Endothelial cell of umbilical vein (primary cell): Measurements from ENCODE around the gene CTSL. TPM values are rescaled to one million over a fixed set of nuclear protein-coding genes. Genes with fewer than 3 reads are reported as not detected.

Experiments used
- BruUV-seq: library from RNA; stranded (reverse); fragments of 400-500 nt; replicated peaks from 2 replicates; lab custom pipeline; 2021; lab: Mats Ljungman, UMichigan
- CTCF ChIA-PET: fragments of 300-600, 350-600 bp; sonication (Branson Sonifier 250); formaldehyde crosslinking; loops from one replicate; lab custom pipeline; 2021; ENCODE audit warnings: antibody characterized with exemption, inconsistent platforms; lab: Charles Lee
- POLR2A ChIA-PET: fragments of 300-600, 350-600 bp; sonication (Branson Sonifier 250); formaldehyde crosslinking; loops from one replicate; lab custom pipeline; 2021; ENCODE audit warnings: antibody characterized with exemption, inconsistent platforms; lab: Charles Lee
- DNase-seq: peaks from one replicate; pipeline ENCODE4 v3.0.0-alpha.2; 2011; ENCODE audit warnings: low read depth, low spot score
- FAIRE-seq: peaks from 2 replicates; lab custom pipeline; 2011; peaks lifted over from hg19 to GRCh38; lab: Jason Lieb, UNC
- H2AFZ ChIP-seq: 2 replicates; pipeline ENCODE4 v1.6.0; 2012; ENCODE audit warnings: low read depth, low read length, control low read depth, inconsistent platforms
- H3K27ac ChIP-seq: 2 replicates; pipeline ENCODE4 v1.5.1; 2011; ENCODE audit warnings: low read depth, mild to moderate bottlenecking, control low read depth, low read length, moderate library complexity; ENCODE audit not compliant: insufficient read depth
- H3K27me3 ChIP-seq, 2 experiments: 2 replicates each; pipeline versions ENCODE4 v1.6.0 to v1.6.1; 2011; ENCODE audit warnings: low read length in 2 of 2, mixed read lengths in 1 of 2; ENCODE audit not compliant: control insufficient read depth in 2 of 2, insufficient read depth in 2 of 2
- H3K36me3 ChIP-seq, 2 experiments: 2 replicates in 1 of 2; 3 replicates in 1 of 2; pipeline ENCODE4 v1.5.1; 2011; ENCODE audit warnings: low read length in 2 of 2, mild to moderate bottlenecking in 1 of 2, moderate library complexity in 1 of 2; ENCODE audit not compliant: control insufficient read depth in 2 of 2, insufficient read depth in 2 of 2; ENCODE audit errors: extremely low read depth in 1 of 2
- H3K4me1 ChIP-seq: 3 replicates; pipeline ENCODE4 v1.5.1; 2011; ENCODE audit warnings: mild to moderate bottlenecking, low read length; ENCODE audit not compliant: control insufficient read depth, insufficient read depth; ENCODE audit errors: extremely low read depth
- H3K4me2 ChIP-seq: 2 replicates; pipeline ENCODE4 v1.6.1; 2011; ENCODE audit warnings: low read length, control low read depth, mixed read lengths; ENCODE audit not compliant: insufficient read depth
- H3K4me3 ChIP-seq, 3 experiments: fragments of 200-600 bp in 1 of 3; sonication (generic), shearing (Covaris generic) in 1 of 3; replicated peaks in 1 of 3; 2 replicates each; pipeline ENCODE4 v1.5.1; 2011 to 2016; ENCODE audit warnings: control low read depth in 3 of 3, low read length in 3 of 3, mild to moderate bottlenecking in 2 of 3, inconsistent platforms in 1 of 3, low read depth in 1 of 3, moderate library complexity in 1 of 3; ENCODE audit not compliant: insufficient read depth in 1 of 3
- H3K79me2 ChIP-seq: 2 replicates; pipeline ENCODE4 v1.6.0; 2012; ENCODE audit warnings: low read length, inconsistent platforms; ENCODE audit not compliant: control insufficient read depth, insufficient read depth
- H3K9ac ChIP-seq: replicated peaks from 2 replicates; pipeline ENCODE3; 2011; ENCODE audit warnings: low read length, control low read depth; ENCODE audit not compliant: insufficient read depth; ENCODE audit errors: extremely low read depth
- H3K9me1 ChIP-seq: replicated peaks from 3 replicates; pipeline ENCODE4 v1.6.0; 2011; ENCODE audit warnings: mild to moderate bottlenecking, low read length; ENCODE audit not compliant: control insufficient read depth, insufficient read depth; ENCODE audit errors: extremely low read depth
- H3K9me3 ChIP-seq: replicated peaks from 2 replicates; pipeline ENCODE4 v1.5.1; 2012; ENCODE audit warnings: low read length, inconsistent platforms; ENCODE audit not compliant: control insufficient read depth, insufficient read depth
- H4K20me1 ChIP-seq: replicated peaks from 2 replicates; pipeline ENCODE3; 2011; ENCODE audit warnings: mild to moderate bottlenecking, low read length; ENCODE audit not compliant: control insufficient read depth, insufficient read depth; ENCODE audit errors: extremely low read depth
- EZH2 ChIP-seq: IDR thresholded peaks from 2 replicates; pipeline ENCODE4 v1.6.1; 2012; ENCODE audit warnings: borderline replicate concordance, low read depth, mild to moderate bottlenecking, moderate library complexity, low read length, inconsistent platforms; ENCODE audit not compliant: severe bottlenecking
- FOS ChIP-seq: IDR thresholded peaks from 2 replicates; pipeline ENCODE4 v1.6.1; 2011; ENCODE audit warnings: mild to moderate bottlenecking, low read length, moderate library complexity, borderline replicate concordance; ENCODE audit not compliant: insufficient read depth
- GATA2 ChIP-seq: IDR thresholded peaks from 2 replicates; pipeline ENCODE4 v1.7.0; 2011; ENCODE audit warnings: low read depth, mild to moderate bottlenecking, moderate library complexity, mixed read lengths, low read length; ENCODE audit not compliant: insufficient read length, insufficient read depth
- JUN ChIP-seq: IDR thresholded peaks from 2 replicates; pipeline ENCODE4 v1.6.1; 2011; ENCODE audit warnings: borderline replicate concordance, low read depth; ENCODE audit not compliant: insufficient read length, insufficient read depth
- MYC ChIP-seq: IDR thresholded peaks from one replicate; pipeline ENCODE4 v1.6.1; 2011; ENCODE audit warnings: mild to moderate bottlenecking, low read depth, low read length
- POLR2A ChIP-seq: IDR thresholded peaks from 2 replicates; pipeline ENCODE4 v1.6.1; 2012; ENCODE audit warnings: low read depth, mild to moderate bottlenecking, control low read depth, low read length
- POLR2AphosphoS5 ChIP-seq: IDR thresholded peaks from 2 replicates; pipeline ENCODE4 v1.6.1; 2012; ENCODE audit warnings: low read depth, mild to moderate bottlenecking, control low read depth, low read length, moderate library complexity; ENCODE audit not compliant: insufficient read depth
- dilution Hi-C: fragments of 300-500 bp; cut with MboI; formaldehyde crosslinking; loops from one replicate; pipeline ENCODE4 v1.15.0; 2019; ENCODE audit warnings: low sequenced_read_pairs; ENCODE audit not compliant: extremely low pct_ligation_motif_present
- intact Hi-C: fragments of 100-400 bp; cut with micrococcal nuclease; formaldehyde crosslinking; loops from one replicate; pipeline ENCODE4 v1.10.0; 2022
- polyA plus RNA-seq, 4 experiments: library from polyadenylated mRNA; depleted of rRNA in 3 of 4; stranded (reverse) in 3 of 4; unstranded in 1 of 4; fragments of >200 nt; gene quantifications; 2 replicates each; pipeline versions ENCODE4 v1.2.1 to v1.2.3, GENCODE V29; 2011 to 2012; ENCODE audit warnings: missing spikeins in 1 of 4
- total RNA-seq: library from RNA; stranded (reverse); gene quantifications from 2 replicates; pipeline ENCODE4 v1.2.3, GENCODE V29; 2021
- TF ChIP-seq, protein P1 (sequence below): IDR thresholded peaks from 2 replicates; pipeline ENCODE4 v1.6.1; 2011; ENCODE audit not compliant: insufficient read depth, insufficient read length
- TF ChIP-seq, protein P2 (sequence below), 2 donors: IDR thresholded peaks; 1 replicate in 1 of 2; 2 replicates in 1 of 2; pipeline ENCODE4 v1.5.1; 2011; ENCODE audit warnings: low read length in 2 of 2, mild to moderate bottlenecking in 2 of 2, moderate library complexity in 2 of 2, control low read depth in 1 of 2, inconsistent platforms in 1 of 2, low read depth in 1 of 2; ENCODE audit not compliant: insufficient read depth in 1 of 2; ENCODE audit errors: extremely low read depth in 1 of 2

CTSL gene
- total and polyA plus RNA-seq, 2 donors (not counting 3 experiments of a cell fraction or from before 2014, with no cell fraction given), result 98.4 to 107 TPM

DNA sequence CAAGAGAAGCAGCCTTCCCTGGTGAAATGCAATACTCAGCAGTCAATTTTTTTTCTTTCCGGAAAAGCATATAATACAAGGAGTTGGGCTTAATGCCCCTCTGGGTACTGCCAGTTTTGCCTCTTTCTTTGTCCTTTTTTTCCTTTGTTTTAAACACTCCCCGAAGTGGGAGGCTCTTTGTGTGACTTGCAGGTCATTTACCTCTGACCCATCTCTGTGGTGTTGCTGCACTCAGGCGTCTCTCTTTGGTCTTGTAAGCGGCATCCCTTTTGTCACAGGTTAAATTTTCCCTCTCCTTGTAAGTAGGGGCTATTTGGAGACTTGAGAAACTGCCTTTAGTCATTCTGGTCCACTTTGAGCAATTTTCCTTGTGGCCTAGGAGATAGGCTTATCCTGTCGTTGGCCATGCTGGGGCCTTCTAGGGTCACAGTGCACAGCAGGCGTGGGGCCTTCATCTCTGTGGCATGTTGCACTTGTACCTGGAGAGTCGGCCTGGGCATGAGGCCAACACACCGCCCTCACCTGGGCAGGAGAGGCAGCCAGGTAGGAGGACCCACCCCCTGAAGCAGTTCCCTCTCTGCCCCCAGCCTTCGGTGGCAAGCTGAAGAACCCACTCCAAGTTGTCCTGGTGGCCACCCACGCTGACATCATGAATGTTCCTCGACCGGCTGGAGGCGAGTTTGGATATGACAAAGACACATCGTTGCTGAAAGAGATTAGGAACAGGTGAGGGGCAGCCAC is 27.7 kb upstream of the CTSL start:
- FAIRE-seq (no peak), DNase-seq (no peak)
- Histone ChIP-seq H3K4me3 (no peak overlapping the region), H3K4me2 (no peak overlapping the region), H4K20me1 (no peaks in the 10 kb centered on the region), H3K4me1 (no peaks in the 10 kb centered on the region), H3K79me2 (no peaks in the 10 kb centered on the region), H3K36me3 (peaks cover 8 to 56% of the 10 kb centered on the region in 2 experiments), H3K9ac (no peak overlapping the region), H3K27ac (no peak overlapping the region), H3K9me3 (no peaks in the 10 kb centered on the region), H3K9me1 (no peaks in the 10 kb centered on the region), H2AFZ (no peak overlapping the region), H3K27me3 (no peaks in the 10 kb centered on the region)
- intact Hi-C loops (no loop called here), dilution Hi-C loops (no loop called here)
- CTCF ChIA-PET, result interaction anchor here (1.0 kb wide), 1 partner anchor 14 kb away, joined by 5 read pairs; no protein-coding TSS in a partner anchor
- TF ChIP-seq JUN (no peak), GATA2 (no peak), POLR2A (no peak), EZH2 (no peak), POLR2AphosphoS5 (no peak), MYC (no peak), FOS (no peak)
- TF ChIP-seq, protein P1, sequence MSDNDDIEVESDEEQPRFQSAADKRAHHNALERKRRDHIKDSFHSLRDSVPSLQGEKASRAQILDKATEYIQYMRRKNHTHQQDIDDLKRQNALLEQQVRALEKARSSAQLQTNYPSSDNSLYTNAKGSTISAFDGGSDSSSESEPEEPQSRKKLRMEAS, result no peak
- TF ChIP-seq, protein P2, sequence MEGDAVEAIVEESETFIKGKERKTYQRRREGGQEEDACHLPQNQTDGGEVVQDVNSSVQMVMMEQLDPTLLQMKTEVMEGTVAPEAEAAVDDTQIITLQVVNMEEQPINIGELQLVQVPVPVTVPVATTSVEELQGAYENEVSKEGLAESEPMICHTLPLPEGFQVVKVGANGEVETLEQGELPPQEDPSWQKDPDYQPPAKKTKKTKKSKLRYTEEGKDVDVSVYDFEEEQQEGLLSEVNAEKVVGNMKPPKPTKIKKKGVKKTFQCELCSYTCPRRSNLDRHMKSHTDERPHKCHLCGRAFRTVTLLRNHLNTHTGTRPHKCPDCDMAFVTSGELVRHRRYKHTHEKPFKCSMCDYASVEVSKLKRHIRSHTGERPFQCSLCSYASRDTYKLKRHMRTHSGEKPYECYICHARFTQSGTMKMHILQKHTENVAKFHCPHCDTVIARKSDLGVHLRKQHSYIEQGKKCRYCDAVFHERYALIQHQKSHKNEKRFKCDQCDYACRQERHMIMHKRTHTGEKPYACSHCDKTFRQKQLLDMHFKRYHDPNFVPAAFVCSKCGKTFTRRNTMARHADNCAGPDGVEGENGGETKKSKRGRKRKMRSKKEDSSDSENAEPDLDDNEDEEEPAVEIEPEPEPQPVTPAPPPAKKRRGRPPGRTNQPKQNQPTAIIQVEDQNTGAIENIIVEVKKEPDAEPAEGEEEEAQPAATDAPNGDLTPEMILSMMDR (IDR thresholded peaks at IDR 0.05; ENCODE audit: extremely low read depth in 1 of 2, insufficient read depth in 1 of 2, low read depth in 1 of 2, low read length in 2 of 2), result no peak
- BruUV-seq, result no TSS peak
- POLR2A ChIA-PET, result no interaction called here
